22Rv1 (cell line): Measurements from ENCODE around the gene FREY1.

ENCODE experiments used
- H3K27ac ChIP-seq: fragments of 450-650 bp; 2 replicates; pipeline ENCODE4 v1.5.1; 2017
- ZFX ChIP-seq: fragments of 450-650 bp; IDR thresholded peaks from 2 replicates; pipeline ENCODE4 v1.6.1; 2017; ENCODE audit warnings: antibody characterized with exemption, borderline replicate concordance
- TF ChIP-seq, protein P1 (sequence below): fragments of 450-650 bp; IDR thresholded peaks from 2 replicates; pipeline ENCODE4 v1.5.1; 2017; ENCODE audit warnings: mild to moderate bottlenecking

Gene FREY1

GRCh38 chr11:45897556-45897955 is 9.5 kb downstream of the FREY1 start:
- TF ChIP-seq, protein P1, sequence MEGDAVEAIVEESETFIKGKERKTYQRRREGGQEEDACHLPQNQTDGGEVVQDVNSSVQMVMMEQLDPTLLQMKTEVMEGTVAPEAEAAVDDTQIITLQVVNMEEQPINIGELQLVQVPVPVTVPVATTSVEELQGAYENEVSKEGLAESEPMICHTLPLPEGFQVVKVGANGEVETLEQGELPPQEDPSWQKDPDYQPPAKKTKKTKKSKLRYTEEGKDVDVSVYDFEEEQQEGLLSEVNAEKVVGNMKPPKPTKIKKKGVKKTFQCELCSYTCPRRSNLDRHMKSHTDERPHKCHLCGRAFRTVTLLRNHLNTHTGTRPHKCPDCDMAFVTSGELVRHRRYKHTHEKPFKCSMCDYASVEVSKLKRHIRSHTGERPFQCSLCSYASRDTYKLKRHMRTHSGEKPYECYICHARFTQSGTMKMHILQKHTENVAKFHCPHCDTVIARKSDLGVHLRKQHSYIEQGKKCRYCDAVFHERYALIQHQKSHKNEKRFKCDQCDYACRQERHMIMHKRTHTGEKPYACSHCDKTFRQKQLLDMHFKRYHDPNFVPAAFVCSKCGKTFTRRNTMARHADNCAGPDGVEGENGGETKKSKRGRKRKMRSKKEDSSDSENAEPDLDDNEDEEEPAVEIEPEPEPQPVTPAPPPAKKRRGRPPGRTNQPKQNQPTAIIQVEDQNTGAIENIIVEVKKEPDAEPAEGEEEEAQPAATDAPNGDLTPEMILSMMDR, result no peak
- TF ChIP-seq ZFX, result no peak
- no peak overlapping the region for H3K27ac ChIP-seq

GRCh38 chr11:45896422-45896984 is 10.6 kb downstream of the FREY1 start:
- TF ChIP-seq ZFX, result no peak
- TF ChIP-seq, protein P1, result no peak
- H3K27ac ChIP-seq, result 0 out of 2 replicates have a peak overlapping the region, but pooled peaks have one; percentile 4

GRCh38 chr11:45895553-45896259 is 11.4 kb downstream of the FREY1 start:
- 0 out of 2 replicates have a peak overlapping the region, but pooled peaks have one; percentile 4 for H3K27ac ChIP-seq
- no peak for TF ChIP-seq ZFX
- TF ChIP-seq, protein P1, result no peak

DNA sequence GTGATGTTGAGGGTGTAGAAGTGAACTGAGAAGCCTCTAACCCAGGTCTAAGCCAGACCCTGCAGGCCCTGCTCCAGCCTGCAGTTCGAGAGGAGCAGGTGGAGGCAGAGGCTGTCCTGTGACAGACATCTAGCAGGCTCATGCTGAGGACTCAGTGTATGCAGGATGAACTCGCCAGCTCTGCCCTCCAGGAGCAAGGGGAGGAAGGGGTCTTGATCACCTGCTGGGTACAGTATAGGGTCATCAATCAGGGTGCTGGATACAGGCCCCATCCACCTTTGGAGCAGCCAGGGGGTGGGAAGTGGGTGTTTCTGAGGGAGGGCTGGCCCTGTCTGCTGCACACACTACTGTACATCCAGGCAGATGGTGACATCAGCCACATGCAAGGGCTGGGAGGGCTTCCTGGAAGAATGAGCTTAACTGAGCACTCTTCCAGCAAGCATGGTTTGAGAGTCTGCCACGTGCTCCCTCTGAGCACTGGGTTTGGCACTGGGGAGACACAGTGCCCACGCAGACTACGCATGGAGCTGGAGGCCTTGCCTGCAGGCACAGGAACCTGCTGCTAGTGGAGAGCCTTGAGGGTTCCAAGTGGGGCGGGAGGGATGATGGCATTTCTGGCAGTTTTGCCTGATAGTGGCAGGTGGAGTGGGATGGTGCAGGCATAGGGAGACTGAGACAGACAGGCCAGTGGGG is 12.4 kb downstream of the FREY1 start:
- no peak overlapping the region for H3K27ac ChIP-seq
- TF ChIP-seq ZFX, result no peak

GRCh38 chr11:45892856-45893255 is 14.2 kb downstream of the FREY1 start:
- no peak overlapping the region for H3K27ac ChIP-seq
- TF ChIP-seq, protein P1, result no peak
- TF ChIP-seq ZFX, result no peak

DNA sequence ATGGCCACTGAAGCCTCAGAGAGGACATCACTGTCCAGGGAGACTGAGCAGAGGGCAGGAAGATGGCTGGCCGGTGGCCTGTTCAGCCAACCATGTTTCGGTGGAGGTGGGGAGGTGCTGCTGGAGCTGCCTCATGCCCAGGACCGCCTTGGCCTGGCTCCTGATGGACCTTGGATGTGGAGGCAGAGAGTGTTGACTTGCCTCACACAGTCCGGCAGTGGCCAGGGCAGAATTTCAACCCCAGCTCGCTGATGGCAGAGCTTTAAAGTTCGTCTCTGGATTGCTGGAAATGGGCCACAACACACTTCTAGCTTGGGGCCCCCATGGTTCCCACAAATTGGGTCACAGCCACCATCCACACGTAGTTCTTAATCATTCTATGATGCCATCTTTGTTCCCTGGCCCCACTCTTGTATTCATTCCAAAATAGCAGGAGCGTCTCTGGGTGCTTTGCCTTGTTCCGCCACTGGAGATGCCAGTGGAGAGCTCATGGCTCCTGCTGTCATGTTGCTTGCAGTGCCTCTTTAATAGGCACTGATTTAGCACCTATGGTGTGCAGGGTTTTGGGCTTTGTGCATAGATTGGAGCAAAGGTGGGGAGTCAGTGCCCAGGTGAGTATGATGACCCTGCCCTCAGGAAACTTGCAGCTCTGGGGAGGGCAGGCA is 16.1 kb downstream of the FREY1 start:
- TF ChIP-seq, protein P1, result no peak
- no peak for TF ChIP-seq ZFX
- no peak overlapping the region for H3K27ac ChIP-seq

DNA sequence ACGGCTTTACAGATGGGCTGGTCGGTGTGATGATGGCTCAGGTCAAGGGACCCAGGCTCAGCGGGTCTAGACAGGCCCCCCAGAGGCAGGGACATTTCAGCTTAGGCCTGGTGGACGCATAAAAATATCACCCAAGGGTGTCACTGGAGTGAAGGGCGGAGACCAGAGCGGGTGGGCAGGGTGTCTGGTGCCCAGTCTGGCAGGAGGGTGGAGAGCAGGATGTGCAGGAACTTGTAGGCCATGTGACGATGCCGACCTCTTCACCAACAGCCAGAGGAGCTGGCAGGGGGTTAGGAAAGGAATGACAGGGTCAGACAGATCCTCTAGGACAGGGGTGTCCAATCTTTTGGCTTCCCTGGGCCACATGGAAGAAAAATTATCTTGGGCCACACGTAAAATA is 17.1 kb downstream of the FREY1 start:
- TF ChIP-seq, protein P1, result no peak
- no peak for TF ChIP-seq ZFX
- no peak overlapping the region for H3K27ac ChIP-seq
